Measurements from ENCODE around the gene ACKR2. TPM values are rescaled to one million over a fixed set of nuclear protein-coding genes. Genes with fewer than 3 reads are reported as not detected.

The ACKR2 gene
- total and polyA plus RNA-seq, 2 of the 13 experiments (the other 11 are each of a cell fraction or from before 2014, with no cell fraction given): 1.1 to 1.9 TPM

- TF ChIP-seq ZFP91 (CRISPR knock-in tag; IDR thresholded peaks at IDR 0.05; ENCODE audit: borderline replicate concordance) (peak; percentile 88), THRA (CRISPR knock-in tag; IDR thresholded peaks at IDR 0.05; ENCODE audit: borderline replicate concordance) (0 out of 2 replicates have a peak, but pooled peaks have one; percentile 34), ZNF660 (CRISPR knock-in tag; IDR thresholded peaks at IDR 0.05; ENCODE audit: borderline replicate concordance, low read depth) (no peak), FOXO1 (CRISPR knock-in tag; IDR thresholded peaks at IDR 0.05) (peak; percentile 29; the same call in 1 of the 2 replicates), TFE3 (CRISPR knock-in tag; IDR thresholded peaks at IDR 0.05) (0 out of 2 replicates have a peak, but pooled peaks have one; percentile 22), ZNF337 (CRISPR knock-in tag; IDR thresholded peaks at IDR 0.05; ENCODE audit: borderline replicate concordance, low read depth) (no peak), SPEN (CRISPR knock-in tag; IDR thresholded peaks at IDR 0.05; ENCODE audit: low read depth) (peak; percentile 55), ZNF124 (CRISPR knock-in tag; IDR thresholded peaks at IDR 0.05) (0 out of 2 replicates have a peak, but pooled peaks have one; percentile 69), MEIS1 (CRISPR knock-in tag; IDR thresholded peaks at IDR 0.05; ENCODE audit: borderline replicate concordance) (peak; percentile 30; the same call in 1 of the 2 replicates), THAP9 (CRISPR knock-in tag; IDR thresholded peaks at IDR 0.05; ENCODE audit: borderline replicate concordance) (peak; percentile 67; the same call in 1 of the 2 replicates), YEATS2 (CRISPR knock-in tag; IDR thresholded peaks at IDR 0.05; ENCODE audit: borderline replicate concordance) (no peak; the same call in 1 of the 2 replicates), AHR (CRISPR knock-in tag; IDR thresholded peaks at IDR 0.05) (0 out of 2 replicates have a peak, but pooled peaks have one; percentile 50), ZNF788 (CRISPR knock-in tag; IDR thresholded peaks at IDR 0.05; ENCODE audit: borderline replicate concordance) (peak; percentile 79; the same call in 1 of the 2 replicates), SOX13 (IDR thresholded peaks at IDR 0.05) (no peak), SOX13 (CRISPR knock-in tag; conservative IDR thresholded peaks at IDR 0.05 in 1 of 2, IDR thresholded peaks at IDR 0.05 in 1 of 2) (0 out of 4 replicates have a peak, but pooled peaks of 1 of the 2 experiments have one; percentile 42), ZMYM4 (CRISPR knock-in tag; IDR thresholded peaks at IDR 0.05) (peak; percentile 72; the same call in 1 of the 2 replicates)
These were observed 71.6 kb downstream of the ACKR2 start (continued) for GRCh38 chr3:42880601-42881451.
